Ammon's horn (tissue), 1 donor: ENCODE measurements around the gene PCP2.
A peak's percentile ranks its signal among the peaks of the same experiment; 100 is the strongest.

ENCODE experiments used
- DNase-seq: peaks from one replicate; pipeline ENCODE4 v3.0.0-alpha.2; 2016; ENCODE audit warnings: low spot score

Gene PCP2

GRCh38 chr19:7596211-7596937, 37.1 kb downstream of the PCP2 start:
- DNase-seq: no peak

- peak; percentile 24 for DNase-seq
These were observed 37.9 kb downstream of the PCP2 start, which contains the start of gene CAMSAP3 for GRCh38 chr19:7595466-7596133. TSS of gene CAMSAP3 (plus strand) at chr19:7595863. CDS start at chr19:7596003, 140 bp downstream.

- no peak for DNase-seq
These were observed 43.3 kb downstream of the PCP2 start for GRCh38 chr19:7590256-7590655.

GRCh38 chr19:7589822-7590221, 43.7 kb downstream of the PCP2 start:
- no peak for DNase-seq

GRCh38 chr19:7582446-7582845, 51.1 kb downstream of the PCP2 start:
- no peak for DNase-seq
